GM12874 (cell line): Measurements from ENCODE around the gene DCTN3.

Source experiments
- TF ChIP-seq, protein P1 (sequence below): IDR thresholded peaks from 2 replicates; pipeline ENCODE4 v1.5.1; 2011; ENCODE audit warnings: low read depth, mild to moderate bottlenecking, control low read depth, low read length, moderate library complexity; ENCODE audit not compliant: insufficient read depth

Gene DCTN3

DNA sequence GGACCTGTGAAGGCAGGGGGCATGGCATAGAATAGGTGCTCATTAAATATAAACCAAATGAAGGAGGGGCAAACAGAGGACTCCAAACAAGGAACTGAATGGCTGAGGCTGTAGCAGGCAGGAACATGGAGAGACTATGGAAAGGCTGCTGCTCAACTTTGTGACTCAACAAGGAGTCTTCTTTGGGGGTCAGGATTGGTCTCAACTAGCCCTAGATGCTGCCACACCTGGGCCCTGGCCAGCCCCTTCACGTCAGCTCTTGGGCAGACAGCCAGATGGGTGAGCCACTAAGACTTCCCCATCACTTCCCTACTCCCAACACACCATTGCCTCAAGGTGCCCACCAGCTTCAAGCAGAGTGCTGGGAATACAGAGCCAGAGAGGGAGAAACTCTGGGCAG, 19.4 kb downstream of the DCTN3 start:
- TF ChIP-seq, protein P1, sequence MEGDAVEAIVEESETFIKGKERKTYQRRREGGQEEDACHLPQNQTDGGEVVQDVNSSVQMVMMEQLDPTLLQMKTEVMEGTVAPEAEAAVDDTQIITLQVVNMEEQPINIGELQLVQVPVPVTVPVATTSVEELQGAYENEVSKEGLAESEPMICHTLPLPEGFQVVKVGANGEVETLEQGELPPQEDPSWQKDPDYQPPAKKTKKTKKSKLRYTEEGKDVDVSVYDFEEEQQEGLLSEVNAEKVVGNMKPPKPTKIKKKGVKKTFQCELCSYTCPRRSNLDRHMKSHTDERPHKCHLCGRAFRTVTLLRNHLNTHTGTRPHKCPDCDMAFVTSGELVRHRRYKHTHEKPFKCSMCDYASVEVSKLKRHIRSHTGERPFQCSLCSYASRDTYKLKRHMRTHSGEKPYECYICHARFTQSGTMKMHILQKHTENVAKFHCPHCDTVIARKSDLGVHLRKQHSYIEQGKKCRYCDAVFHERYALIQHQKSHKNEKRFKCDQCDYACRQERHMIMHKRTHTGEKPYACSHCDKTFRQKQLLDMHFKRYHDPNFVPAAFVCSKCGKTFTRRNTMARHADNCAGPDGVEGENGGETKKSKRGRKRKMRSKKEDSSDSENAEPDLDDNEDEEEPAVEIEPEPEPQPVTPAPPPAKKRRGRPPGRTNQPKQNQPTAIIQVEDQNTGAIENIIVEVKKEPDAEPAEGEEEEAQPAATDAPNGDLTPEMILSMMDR, result no peak

DNA sequence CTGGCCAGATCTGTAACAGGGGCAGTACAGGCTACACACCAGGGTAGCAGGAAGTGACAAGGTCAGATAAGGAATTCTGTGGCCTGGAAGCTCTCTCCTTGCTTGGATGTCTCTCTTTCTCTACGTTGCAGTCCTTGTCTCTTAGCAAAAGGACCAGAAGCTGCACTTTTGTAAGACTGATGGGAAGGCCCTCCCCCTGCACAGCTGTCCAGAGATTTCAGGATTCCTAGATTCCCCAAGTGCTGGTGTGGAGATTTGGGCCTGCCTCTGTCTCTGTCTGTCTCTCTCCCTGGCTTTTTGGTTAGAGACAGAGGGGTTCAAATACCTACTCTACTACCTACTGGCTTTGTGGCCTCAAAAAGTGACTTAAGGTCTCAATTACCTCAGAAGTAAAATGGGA, 20.7 kb downstream of the DCTN3 start:
- TF ChIP-seq, protein P1, result no peak

DNA sequence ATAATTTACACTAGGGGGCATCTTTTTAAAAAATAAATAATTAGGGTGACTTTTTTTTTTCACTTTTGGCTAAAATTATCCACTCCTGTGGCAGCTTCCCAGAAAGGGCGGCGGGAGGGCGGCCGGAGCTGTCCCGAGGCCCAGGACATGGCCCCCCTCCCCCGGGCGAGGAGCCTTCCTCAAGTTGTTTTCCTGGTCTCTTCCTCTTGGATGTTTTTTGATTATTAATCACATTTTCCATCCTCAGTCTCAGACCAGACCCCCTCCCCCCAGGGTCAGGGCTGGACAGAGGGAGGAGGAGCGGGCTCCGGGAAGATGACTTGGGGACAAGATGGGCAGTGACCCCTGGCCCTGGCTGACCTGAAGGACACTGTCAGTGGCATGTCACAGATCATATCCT, 26.1 kb downstream of the DCTN3 start:
- TF ChIP-seq, protein P1, result no peak

DNA sequence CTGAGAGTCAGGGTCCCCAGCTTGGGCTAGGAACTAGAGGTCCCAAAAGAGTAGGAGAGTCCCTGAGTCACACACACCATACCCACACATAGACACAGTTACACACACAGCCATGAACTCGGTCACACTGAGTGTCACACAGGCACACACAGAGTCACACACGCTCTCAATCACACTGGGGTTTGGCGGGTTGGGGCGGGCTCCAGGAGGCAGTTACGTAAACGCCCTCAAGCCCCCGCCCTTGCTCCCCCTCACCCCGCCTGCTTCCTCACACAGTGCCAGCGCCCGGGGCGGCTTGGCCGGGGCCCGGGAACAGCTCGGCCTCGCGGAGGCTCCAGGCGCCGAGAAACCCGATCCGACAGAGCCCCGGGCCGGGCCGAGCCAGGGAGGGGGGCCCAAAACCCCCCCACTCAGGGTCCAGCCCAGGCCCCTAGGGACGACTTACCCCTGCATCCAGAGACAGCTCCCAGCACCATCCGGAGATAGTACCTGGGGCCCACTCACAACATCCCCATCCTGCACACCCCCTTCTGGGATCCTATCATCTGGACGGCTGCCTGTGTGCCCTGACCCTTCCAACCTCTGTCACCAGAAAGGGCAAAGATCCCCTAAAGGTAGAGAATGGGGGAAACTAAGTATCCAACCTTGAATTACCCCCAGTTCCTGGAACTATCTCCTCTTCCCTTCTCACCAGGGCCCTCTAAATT, 27.2 kb downstream of the DCTN3 start:
- TF ChIP-seq, protein P1, result no peak

DNA sequence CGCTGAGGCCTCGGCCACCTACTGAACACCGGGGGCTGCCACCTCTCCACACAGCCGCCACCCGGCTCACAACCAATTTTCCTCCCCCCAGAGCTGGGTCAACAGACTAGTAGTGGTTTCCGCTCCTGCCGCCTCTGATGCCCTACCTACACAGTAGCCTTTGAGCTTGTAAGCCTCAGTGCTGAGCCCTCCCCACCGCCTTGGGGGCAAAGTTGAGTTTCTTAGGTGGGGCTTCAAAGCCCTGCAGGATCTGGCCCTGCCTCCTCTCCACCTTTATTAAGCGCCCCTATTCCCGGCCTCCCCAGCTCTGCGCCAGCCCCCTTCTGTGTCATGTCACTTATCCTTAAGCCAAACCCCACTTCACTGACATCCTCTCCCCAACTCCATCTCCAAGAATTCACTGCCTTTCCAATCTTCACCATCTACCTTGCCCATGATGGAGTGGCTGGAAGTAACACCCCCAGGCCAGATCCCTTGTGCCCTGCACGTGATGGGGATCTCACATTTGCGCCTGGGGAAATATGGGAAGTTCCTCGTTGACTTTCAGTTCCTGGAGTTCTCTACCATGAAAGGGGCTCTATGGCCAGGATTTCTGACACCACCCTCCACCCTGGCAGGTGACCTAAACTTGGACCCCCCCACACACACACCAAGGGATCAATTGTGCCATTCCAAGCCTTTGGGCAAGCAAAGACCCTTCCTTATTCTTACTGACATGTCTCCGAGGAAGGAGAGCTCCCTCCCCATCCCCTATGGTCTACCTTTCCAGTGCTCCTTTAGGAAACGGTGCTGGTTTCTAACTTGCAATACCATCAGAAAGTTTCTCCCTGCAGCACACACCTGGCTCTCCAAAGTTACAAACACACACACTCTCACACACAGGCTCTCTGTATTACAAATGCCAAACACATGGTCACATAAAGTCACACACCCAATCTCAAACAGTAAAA, 28.1 kb downstream of the DCTN3 start:
- TF ChIP-seq, protein P1, result no peak

DNA sequence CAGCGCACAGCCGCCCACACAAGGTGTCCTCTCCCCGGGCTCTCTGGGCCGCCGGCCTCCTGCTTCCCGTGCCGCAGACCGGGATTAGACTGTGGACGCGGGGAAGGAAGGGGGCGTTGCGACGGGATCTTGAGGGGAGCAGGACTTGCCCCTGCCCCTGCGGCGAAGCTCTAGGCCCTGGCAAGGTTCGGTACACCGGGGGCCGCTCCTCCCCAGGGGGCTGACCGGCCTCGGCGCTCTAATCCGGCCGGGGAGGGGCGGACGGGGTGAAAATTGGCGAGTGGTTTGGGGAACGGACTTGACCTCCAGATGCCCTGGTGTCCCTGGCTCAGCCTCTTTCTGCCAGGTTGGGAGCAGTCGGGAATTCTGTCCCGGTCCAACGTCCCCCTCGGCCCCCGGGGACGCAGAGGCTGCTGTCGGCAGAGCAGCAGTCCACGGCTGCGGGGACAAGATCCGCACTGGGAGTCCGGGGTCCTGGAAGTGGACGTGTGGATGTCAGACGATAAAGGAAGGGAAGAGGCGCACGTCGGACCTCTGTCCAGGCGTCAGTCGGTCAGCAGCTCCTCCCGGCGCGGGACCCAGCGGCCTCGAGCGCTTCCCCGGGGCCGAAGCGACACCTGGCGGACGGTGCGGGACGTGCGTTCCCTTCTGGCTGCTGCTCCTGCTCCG, 28.9 kb downstream of the DCTN3 start:
- TF ChIP-seq, protein P1, result peak; percentile 98
